HL-60/S4 treated with retinoic acid at 250 ng/mL for 4 days and 3 days (cell line): ENCODE measurements around the gene MYO1A.

Source experiments
- in situ Hi-C: fragments of 300-500 bp; cut with MboI; formaldehyde crosslinking; loops from 2 replicates; pipeline ENCODE4 v1.7.0; 2022; ENCODE audit warnings: low sequenced_read_pairs

Gene MYO1A

GRCh38 chr12:56996793-56997545, 53.0 kb downstream of the MYO1A start:
- in situ Hi-C loops: loop anchor here (25.0 kb wide), 1 partner anchor 160 kb away; no protein-coding TSS in a partner anchor

GRCh38 chr12:56995930-56996496, 53.9 kb downstream of the MYO1A start:
- in situ Hi-C loops: loop anchor here (25.0 kb wide), 1 partner anchor 159 kb away; no protein-coding TSS in a partner anchor

DNA sequence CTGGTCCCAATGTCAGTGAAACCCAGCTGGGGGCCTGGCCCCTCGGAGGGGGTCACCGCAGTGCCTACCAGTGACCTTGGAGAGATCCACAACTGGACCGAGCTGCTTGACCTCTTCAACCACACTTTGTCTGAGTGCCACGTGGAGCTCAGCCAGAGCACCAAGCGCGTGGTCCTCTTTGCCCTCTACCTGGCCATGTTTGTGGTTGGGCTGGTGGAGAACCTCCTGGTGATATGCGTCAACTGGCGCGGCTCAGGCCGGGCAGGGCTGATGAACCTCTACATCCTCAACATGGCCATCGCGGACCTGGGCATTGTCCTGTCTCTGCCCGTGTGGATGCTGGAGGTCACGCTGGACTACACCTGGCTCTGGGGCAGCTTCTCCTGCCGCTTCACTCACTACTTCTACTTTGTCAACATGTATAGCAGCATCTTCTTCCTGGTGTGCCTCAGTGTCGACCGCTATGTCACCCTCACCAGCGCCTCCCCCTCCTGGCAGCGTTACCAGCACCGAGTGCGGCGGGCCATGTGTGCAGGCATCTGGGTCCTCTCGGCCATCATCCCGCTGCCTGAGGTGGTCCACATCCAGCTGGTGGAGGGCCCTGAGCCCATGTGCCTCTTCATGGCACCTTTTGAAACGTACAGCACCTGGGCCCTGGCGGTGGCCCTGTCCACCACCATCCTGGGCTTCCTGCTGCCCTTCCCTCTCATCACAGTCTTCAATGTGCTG, 54.6 kb downstream of the MYO1A start:
- in situ Hi-C loops: loop anchor here (25.0 kb wide), 1 partner anchor 158 kb away; no protein-coding TSS in a partner anchor

DNA sequence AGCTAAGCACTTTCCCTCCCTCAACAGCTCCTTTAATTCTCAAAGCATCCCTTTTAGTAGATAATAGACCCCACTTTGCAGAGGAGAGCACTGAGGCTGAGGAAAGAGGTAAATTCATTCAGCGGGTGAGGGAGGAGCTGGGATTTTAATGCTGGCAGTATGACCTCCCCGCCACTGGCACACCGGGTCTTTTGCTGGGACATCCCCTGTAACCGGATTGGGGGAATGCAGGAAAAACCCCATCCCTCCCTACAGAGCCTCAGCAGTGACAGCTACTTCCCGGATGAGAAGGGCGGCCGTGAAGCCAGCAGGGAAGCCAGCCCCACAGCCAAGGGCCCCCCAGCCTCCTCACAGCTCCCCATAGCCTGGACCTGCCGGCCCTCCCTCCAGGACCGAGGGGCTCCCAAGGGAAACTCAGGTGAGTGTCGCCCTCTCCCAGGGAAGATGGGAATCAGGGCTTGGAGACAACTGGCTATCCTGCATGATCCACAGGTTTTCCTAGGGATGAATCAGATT, 55.6 kb downstream of the MYO1A start:
- in situ Hi-C loops: loop anchor here (25.0 kb wide), 1 partner anchor 157 kb away; no protein-coding TSS in a partner anchor

- in situ Hi-C loops: loop anchor here (25.0 kb wide), 1 partner anchor 156 kb away; no protein-coding TSS in a partner anchor
Measured at GRCh38 chr12:56993346-56993745, 56.6 kb downstream of the MYO1A start.

GRCh38 chr12:56991319-56992246, 58.3 kb downstream of the MYO1A start:
- in situ Hi-C loops: loop anchor here (25.0 kb wide), 1 partner anchor 154 kb away; no protein-coding TSS in a partner anchor

- in situ Hi-C loops: loop anchor here (25.0 kb wide), 1 partner anchor 153 kb away; no protein-coding TSS in a partner anchor
Measured at GRCh38 chr12:56990648-56991318, 59.1 kb downstream of the MYO1A start.

- in situ Hi-C loops: loop anchor here (25.0 kb wide), 1 partner anchor 153 kb away; no protein-coding TSS in a partner anchor
Measured at GRCh38 chr12:56989861-56990610, 59.9 kb downstream of the MYO1A start.

DNA sequence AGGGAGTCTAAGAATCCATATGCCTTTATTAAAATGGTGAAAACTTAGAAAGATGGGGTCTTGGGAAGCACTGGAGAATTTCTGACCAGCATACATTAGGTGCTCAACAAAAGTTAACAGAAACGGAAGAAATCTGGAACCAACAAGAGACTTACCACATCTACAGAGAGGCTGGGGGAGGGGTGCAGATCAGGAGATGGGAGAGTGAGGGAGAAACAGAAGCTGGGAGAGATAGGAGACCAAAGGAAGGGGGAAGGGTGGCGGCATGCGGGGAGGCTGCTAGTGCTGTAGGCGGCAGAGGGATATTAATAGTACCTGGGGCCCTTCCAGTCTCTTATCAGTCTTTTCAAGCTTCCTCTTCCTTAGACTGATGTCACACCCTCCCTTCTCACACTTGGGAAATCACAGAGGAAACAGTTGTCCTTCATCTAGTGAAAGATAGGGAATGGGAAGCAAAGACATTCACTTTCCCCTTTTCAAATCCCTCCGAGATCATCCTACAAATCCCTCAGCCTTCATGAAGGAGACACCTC, 61.7 kb downstream of the MYO1A start:
- in situ Hi-C loops: loop anchor here (25.0 kb wide), 1 partner anchor 151 kb away; no protein-coding TSS in a partner anchor

- in situ Hi-C loops: loop anchor here (25.0 kb wide), 1 partner anchor 150 kb away; no protein-coding TSS in a partner anchor
Measured at GRCh38 chr12:56987551-56988053, 62.3 kb downstream of the MYO1A start.

GRCh38 chr12:56987011-56987410, 62.9 kb downstream of the MYO1A start:
- in situ Hi-C loops: loop anchor here (25.0 kb wide), 1 partner anchor 150 kb away; no protein-coding TSS in a partner anchor

GRCh38 chr12:56985714-56986113, 64.2 kb downstream of the MYO1A start:
- in situ Hi-C loops: loop anchor here (25.0 kb wide), 1 partner anchor 148 kb away; no protein-coding TSS in a partner anchor

GRCh38 chr12:56983386-56983785, 66.5 kb downstream of the MYO1A start:
- in situ Hi-C loops: loop anchor here (25.0 kb wide), 1 partner anchor 146 kb away; no protein-coding TSS in a partner anchor

DNA sequence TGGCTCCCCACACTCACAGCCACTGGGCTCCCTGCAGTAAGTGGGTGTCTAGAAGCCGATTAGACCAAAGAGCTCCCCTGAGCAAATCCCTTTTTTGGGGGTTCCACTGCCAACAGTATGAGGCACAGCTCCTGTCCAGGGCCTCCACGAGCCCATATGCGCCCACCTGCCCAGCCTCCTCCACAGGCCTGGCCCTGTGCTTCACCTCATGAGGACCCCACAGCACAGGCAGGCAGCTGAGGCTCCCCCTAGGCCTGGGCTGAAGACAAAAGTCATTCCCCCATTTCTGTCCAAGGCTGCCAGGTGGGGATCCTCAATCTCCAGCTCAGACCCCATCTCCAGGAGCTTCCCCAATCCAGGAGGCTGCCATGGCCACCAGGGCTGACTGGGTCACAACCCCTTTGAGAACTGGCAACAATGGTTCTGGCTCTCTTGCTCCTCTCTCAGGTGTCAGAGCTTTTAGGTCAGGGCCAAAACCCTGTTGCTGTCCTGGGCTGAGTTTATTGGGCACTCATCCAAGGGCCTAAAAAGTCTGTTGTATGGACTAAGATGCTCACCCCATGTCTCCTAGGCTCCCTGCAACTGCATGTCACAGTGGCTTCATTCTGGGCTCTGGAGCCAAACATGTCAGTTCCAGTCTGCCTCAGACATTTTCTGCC, 67.2 kb downstream of the MYO1A start:
- in situ Hi-C loops: loop anchor here (25.0 kb wide), 1 partner anchor 145 kb away; no protein-coding TSS in a partner anchor

- in situ Hi-C loops: loop anchor here (25.0 kb wide), 1 partner anchor 144 kb away; no protein-coding TSS in a partner anchor
Measured at GRCh38 chr12:56980941-56981530, 68.9 kb downstream of the MYO1A start.

GRCh38 chr12:56980268-56980667, 69.7 kb downstream of the MYO1A start:
- in situ Hi-C loops: loop anchor here (25.0 kb wide), 1 partner anchor 143 kb away; no protein-coding TSS in a partner anchor

DNA sequence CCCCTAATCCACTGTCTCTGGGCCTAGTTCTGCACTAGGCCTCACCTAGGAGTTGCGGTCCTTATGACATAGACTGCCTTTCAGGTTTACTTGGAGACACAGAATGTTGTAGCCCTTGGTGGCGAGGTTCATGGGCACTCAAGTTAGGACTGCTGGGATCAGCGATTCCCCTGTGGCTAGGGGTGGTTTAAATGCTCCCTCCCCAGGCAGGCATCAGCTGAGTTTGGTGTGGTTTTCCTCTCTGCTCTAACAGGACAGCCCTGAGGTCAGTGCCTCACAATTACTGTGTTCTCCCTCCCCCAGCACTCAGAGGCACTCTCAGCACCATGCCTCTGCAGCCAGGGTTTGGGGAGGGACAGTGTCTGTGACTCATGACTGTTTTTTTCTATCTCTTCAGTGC, 70.3 kb downstream of the MYO1A start:
- in situ Hi-C loops: loop anchor here (25.0 kb wide), 1 partner anchor 142 kb away; no protein-coding TSS in a partner anchor
